Immature natural killer cell (primary cell): ENCODE measurements around the gene COL11A1. TPM values are rescaled to one million over a fixed set of nuclear protein-coding genes. Genes with fewer than 3 reads are reported as not detected.
"Not testable (repeated sequence)": the region's sequence is repeated elsewhere in the genome, so short reads cannot be mapped to it uniquely, and the experiment has no call there.

Source experiments
- DNase-seq, 3 donors: peaks; one replicate each; pipeline ENCODE4 v3.0.0; 2022; ENCODE audit warnings: mixed read lengths in 1 of 3
- H3K27ac Mint-ChIP-seq, 6 donors: one replicate each; pipeline ENCODE4 v1.8.0; 2020; ENCODE audit warnings: mixed read lengths in 6 of 6, mild to moderate bottlenecking in 5 of 6, inconsistent platforms in 4 of 6, moderate library complexity in 3 of 6
- H3K27me3 Mint-ChIP-seq, 3 donors: one replicate each; pipeline ENCODE4 v1.8.0; 2020 to 2021; ENCODE audit warnings: low read depth in 3 of 3, mild to moderate bottlenecking in 3 of 3, mixed read lengths in 3 of 3, moderate library complexity in 3 of 3, inconsistent platforms in 1 of 3
- H3K36me3 Mint-ChIP-seq, 3 donors: one replicate each; pipeline ENCODE4 v1.8.0; 2020; ENCODE audit warnings: mixed read lengths in 3 of 3, inconsistent platforms in 2 of 3, mild to moderate bottlenecking in 2 of 3
- H3K4me1 Mint-ChIP-seq, 2 donors: one replicate each; pipeline ENCODE4 v1.8.0; 2020; ENCODE audit warnings: inconsistent platforms in 2 of 2, mild to moderate bottlenecking in 2 of 2, mixed read lengths in 2 of 2, moderate library complexity in 1 of 2
- H3K4me3 Mint-ChIP-seq, 5 donors: one replicate each; pipeline ENCODE4 v1.8.0; 2020; ENCODE audit warnings: mild to moderate bottlenecking in 5 of 5, mixed read lengths in 5 of 5, inconsistent platforms in 3 of 5, moderate library complexity in 3 of 5
- H3K9me3 Mint-ChIP-seq, 6 donors: one replicate each; pipeline ENCODE4 v1.8.0; 2020; ENCODE audit warnings: mild to moderate bottlenecking in 6 of 6, mixed read lengths in 6 of 6, inconsistent platforms in 4 of 6, moderate library complexity in 3 of 6
- polyA plus RNA-seq, 3 donors: library from polyadenylated mRNA; unstranded; fragments of 300-500 nt; fragmentation: Illumina TruSeq; gene quantifications; one replicate each; pipeline ENCODE4 v1.2.3, GENCODE V29; 2021

COL11A1 gene
- polyA plus RNA-seq = not detected

DNA sequence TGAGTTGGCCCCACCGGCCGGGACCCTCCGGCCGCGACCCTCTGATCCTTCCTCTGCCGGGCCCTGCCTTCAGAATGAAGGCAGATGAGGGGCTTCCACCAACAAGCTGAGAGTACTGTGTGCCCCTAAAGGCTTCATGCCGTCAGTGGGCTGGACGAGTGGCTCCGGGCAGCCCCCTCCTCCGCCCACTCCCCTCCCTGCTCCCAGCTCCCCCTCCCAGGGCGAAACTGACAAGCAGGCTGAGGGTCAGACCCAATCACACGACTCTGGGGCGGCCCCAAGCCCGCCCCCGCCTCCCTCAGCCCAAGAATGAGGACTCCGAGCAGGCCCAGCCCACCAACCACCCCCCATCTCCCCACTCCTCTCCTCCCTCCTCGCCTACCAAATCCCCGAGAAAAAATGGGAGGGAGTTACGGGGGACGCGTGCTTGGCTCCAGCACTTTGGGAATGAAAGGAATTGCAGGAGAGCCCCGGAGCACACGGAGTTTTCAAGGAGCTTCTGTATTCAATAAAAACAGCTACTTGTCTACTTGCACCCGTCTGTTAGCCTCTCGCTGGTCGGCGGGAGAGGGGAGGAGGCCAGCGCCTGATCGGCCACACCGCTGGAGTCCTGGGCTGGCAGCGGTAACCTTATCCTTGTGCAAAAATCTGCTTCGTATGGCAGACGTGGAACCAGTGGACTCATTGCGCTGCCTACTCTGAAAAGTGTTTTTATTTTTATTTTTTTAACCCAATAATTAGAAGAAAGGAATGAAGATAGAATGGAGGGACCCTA, at the start of gene COL11A1:
Gene COL11A1, minus strand, starts transcription at position 147 of the 775 bp plus-strand sequence. CDS start 344 bp downstream, outside the sequence.
- Mint-ChIP-seq H3K9me3 (peaks cover 2 to 12% (median 9%) of the 10 kb centered on the region in 6 donors), H3K27ac (no peak within 1 kb of the TSS), H3K27me3 (peaks cover 0 to 8% (median 2%) of the 10 kb centered on the region in 3 donors), H3K36me3 (no peaks in the 10 kb centered on the region), H3K4me1 (peaks cover 7 to 17% of the 10 kb centered on the region in 2 donors), H3K4me3 (peak within 1 kb of the TSS in 2 of 5 donors; percentile 41 to 55)
- DNase-seq = no peak

DNA sequence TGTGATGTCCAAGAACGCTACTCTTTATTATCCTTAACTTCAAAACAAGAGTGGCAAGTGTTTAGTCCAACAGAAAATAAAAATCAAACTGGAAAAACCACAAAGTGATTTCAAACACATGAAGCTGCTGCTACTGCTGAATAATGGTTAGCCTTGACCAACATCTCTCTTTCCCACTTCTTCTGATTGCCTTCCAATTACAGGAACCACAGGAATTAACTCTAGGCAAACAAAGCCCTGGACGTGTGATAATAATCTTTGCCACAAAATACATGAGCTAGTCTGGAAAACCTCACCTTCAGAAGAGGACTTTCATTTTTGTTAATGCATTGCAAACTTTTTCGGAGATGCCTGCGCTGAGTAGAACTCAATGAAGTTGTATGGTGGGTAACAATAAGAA, 48.6 kb upstream of the COL11A1 start:
- Mint-ChIP-seq H3K9me3 (peaks cover 3 to 19% (median 10%) of the 10 kb centered on the region in 6 donors), H3K27me3 (peaks cover 0 to 2% (median 2%) of the 10 kb centered on the region in 3 donors), H3K27ac (no peak overlapping the region), H3K4me1 (peaks cover 0 to under 1% of the 10 kb centered on the region in 2 donors), H3K4me3 (no peak overlapping the region), H3K36me3 (no peaks in the 10 kb centered on the region)
- DNase-seq = no peak

GRCh38 chr1:103146166-103146565, 37.8 kb upstream of the COL11A1 start:
- Mint-ChIP-seq H3K36me3 (peaks cover 0 to 5% (median 0%) of the 10 kb centered on the region in 3 donors), H3K4me3 (peak overlapping the region in 1 of 5 donors; percentile 30), H3K4me1 (peaks cover 7 to 14% of the 10 kb centered on the region in 2 donors), H3K27ac (no peak overlapping the region), H3K27me3 (no peaks in the 10 kb centered on the region), H3K9me3 (peaks cover 2 to 17% (median 5%) of the 10 kb centered on the region in 6 donors)
- DNase-seq = peak in 2 of 3 donors; percentile 7 to 15

- Mint-ChIP-seq H3K4me3 (peak overlapping the region in 1 of 5 donors; percentile 30), H3K27me3 (no peaks in the 10 kb centered on the region), H3K27ac (no peak overlapping the region), H3K36me3 (no peaks in the 10 kb centered on the region), H3K9me3 (peaks cover 4 to 14% (median 10%) of the 10 kb centered on the region in 6 donors), H3K4me1 (peaks cover 7 to 14% of the 10 kb centered on the region in 2 donors)
- no peak for DNase-seq
These were observed 37.1 kb upstream of the COL11A1 start for GRCh38 chr1:103145449-103145848.

GRCh38 chr1:103144681-103145080, 36.4 kb upstream of the COL11A1 start:
- Mint-ChIP-seq H3K27ac (no peak overlapping the region), H3K9me3 (peaks cover 4 to 21% (median 12%) of the 10 kb centered on the region in 6 donors), H3K4me1 (peaks cover 7 to 14% of the 10 kb centered on the region in 2 donors), H3K4me3 (no peak overlapping the region), H3K36me3 (no peaks in the 10 kb centered on the region), H3K27me3 (no peaks in the 10 kb centered on the region)
- DNase-seq = no peak

- Mint-ChIP-seq H3K4me1 (peaks cover 7 to 14% of the 10 kb centered on the region in 2 donors), H3K36me3 (no peaks in the 10 kb centered on the region), H3K27me3 (peaks cover 0 to 2% (median 0%) of the 10 kb centered on the region in 3 donors), H3K9me3 (peaks cover 6 to 30% (median 16%) of the 10 kb centered on the region in 6 donors), H3K27ac (no peak overlapping the region), H3K4me3 (no peak overlapping the region)
- DNase-seq = no peak
These were observed 34.1 kb upstream of the COL11A1 start for GRCh38 chr1:103142461-103142860.

GRCh38 chr1:103129796-103130195, 21.5 kb upstream of the COL11A1 start:
- Mint-ChIP-seq H3K4me3 (no peak overlapping the region), H3K36me3 (no peaks in the 10 kb centered on the region), H3K9me3 (peaks cover 2 to 11% (median 6%) of the 10 kb centered on the region in 6 donors), H3K4me1 (no peaks in the 10 kb centered on the region), H3K27me3 (peaks cover 0 to 1% (median 0%) of the 10 kb centered on the region in 3 donors), H3K27ac (no peak overlapping the region)
- DNase-seq = no peak

GRCh38 chr1:103129255-103129654, 20.9 kb upstream of the COL11A1 start:
- no peak overlapping the region for H3K4me3 Mint-ChIP-seq
- no peak overlapping the region for H3K27ac Mint-ChIP-seq
- no peaks in the 10 kb centered on the region for H3K4me1 Mint-ChIP-seq
- no peaks in the 10 kb centered on the region for H3K36me3 Mint-ChIP-seq
- peaks cover 0 to 11% (median 6%) of the 10 kb centered on the region in 6 donors for H3K9me3 Mint-ChIP-seq
- peaks cover 0 to 1% (median 0%) of the 10 kb centered on the region in 3 donors for H3K27me3 Mint-ChIP-seq
- no peak for DNase-seq

DNA sequence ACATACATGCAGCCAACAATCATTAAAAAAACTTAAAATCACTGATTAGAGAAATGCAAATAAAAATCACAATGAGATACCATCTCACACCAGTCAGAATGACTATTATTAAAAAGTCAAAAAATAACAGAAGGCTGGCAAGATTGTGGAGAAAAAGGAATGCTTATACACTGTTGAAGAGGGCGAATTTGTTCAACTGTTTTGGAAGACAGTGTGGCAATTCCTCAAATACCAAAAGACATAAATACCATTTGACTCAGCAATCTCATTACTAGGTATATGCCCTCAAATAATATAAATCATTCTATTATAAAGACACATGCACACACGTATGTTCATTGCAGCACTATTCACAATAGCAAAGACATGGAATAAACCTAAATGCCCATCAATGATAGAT, 19.9 kb upstream of the COL11A1 start:
- peaks cover 0 to 11% (median 5%) of the 10 kb centered on the region in 6 donors for H3K9me3 Mint-ChIP-seq
- DNase-seq, H3K27me3 Mint-ChIP-seq, H3K36me3 Mint-ChIP-seq, H3K4me1 Mint-ChIP-seq, H3K27ac Mint-ChIP-seq, H3K4me3 Mint-ChIP-seq: not testable (repeated sequence)

DNA sequence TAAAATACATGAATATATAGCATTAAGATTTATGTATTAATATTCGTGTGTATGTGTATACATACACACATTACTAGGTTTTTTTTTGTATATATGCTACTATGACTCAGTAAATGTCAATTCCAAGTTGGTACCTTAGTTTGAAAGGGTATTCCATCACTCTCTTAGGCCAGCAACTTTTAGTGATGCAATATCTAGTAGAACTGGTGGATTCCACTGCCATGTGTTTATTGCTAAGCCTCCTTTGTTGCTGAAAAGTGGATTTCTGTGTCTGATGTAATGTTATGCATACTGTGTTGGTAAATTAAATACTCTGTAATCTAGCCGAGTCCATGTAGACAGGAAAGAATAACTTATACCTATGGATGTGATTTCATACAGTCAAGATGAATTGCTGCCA, 16.9 kb upstream of the COL11A1 start:
- Mint-ChIP-seq H3K4me1 (no peaks in the 10 kb centered on the region), H3K9me3 (peaks cover 0 to 24% (median 7%) of the 10 kb centered on the region in 6 donors), H3K36me3 (no peaks in the 10 kb centered on the region), H3K4me3 (no peak overlapping the region), H3K27ac (no peak overlapping the region), H3K27me3 (peaks cover 0 to 2% (median 0%) of the 10 kb centered on the region in 3 donors)
- no peak for DNase-seq

DNA sequence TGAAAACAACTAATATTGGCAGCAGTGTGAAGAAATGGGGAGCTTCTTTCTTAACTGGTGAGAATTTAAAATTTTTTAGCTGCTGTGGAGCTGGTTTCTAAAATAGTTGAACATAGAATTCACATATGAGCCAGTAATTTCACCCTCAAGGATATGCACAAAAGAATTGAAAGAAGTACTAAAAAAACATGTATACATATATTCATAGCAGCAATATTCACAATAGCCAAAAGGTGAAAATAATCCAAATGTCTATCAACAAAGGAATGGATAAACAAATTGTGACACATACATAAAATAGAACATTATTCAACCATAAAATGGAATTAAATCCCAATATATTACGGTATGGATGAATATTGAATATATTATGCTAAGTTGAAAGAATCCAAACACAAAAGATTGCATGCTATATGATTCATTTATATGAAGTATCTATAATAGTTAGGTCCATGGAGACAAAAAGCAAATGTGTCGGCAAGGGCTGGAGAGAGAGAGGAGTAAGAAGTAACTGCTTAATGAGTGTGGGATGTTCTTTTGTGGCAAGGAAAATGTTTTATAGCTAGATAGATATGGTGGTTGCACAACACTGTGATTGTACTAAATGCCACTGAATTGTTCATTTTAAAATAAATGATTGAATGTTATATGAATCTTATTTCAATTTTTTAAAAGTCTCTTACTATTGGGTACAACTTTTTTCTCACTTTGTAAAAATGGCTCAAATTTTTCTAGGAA, 14.8 kb upstream of the COL11A1 start:
- peaks cover 0 to 24% (median 5%) of the 10 kb centered on the region in 6 donors for H3K9me3 Mint-ChIP-seq
- no peak overlapping the region for H3K27ac Mint-ChIP-seq
- DNase-seq = no peak
- peaks cover 0 to 2% (median 0%) of the 10 kb centered on the region in 3 donors for H3K27me3 Mint-ChIP-seq
- no peaks in the 10 kb centered on the region for H3K4me1 Mint-ChIP-seq
- no peak overlapping the region for H3K4me3 Mint-ChIP-seq
- no peaks in the 10 kb centered on the region for H3K36me3 Mint-ChIP-seq

- peaks cover 2 to 27% (median 6%) of the 10 kb centered on the region in 6 donors for H3K9me3 Mint-ChIP-seq
- H3K4me1 Mint-ChIP-seq = no peaks in the 10 kb centered on the region
- DNase-seq = no peak
- H3K27me3 Mint-ChIP-seq = peaks cover 0 to 4% (median 0%) of the 10 kb centered on the region in 3 donors
- no peaks in the 10 kb centered on the region for H3K36me3 Mint-ChIP-seq
- no peak overlapping the region for H3K4me3 Mint-ChIP-seq
- no peak overlapping the region for H3K27ac Mint-ChIP-seq
These were observed 12.7 kb upstream of the COL11A1 start for GRCh38 chr1:103120981-103121380.

- Mint-ChIP-seq H3K4me1 (peaks cover 3 to 5% of the 10 kb centered on the region in 2 donors), H3K9me3 (peaks cover 4 to 17% (median 8%) of the 10 kb centered on the region in 6 donors), H3K36me3 (no peaks in the 10 kb centered on the region), H3K27me3 (peaks cover 2 to 6% (median 2%) of the 10 kb centered on the region in 3 donors), H3K27ac (no peak overlapping the region), H3K4me3 (no peak overlapping the region)
- DNase-seq = no peak
These were observed 4.2 kb upstream of the COL11A1 start for GRCh38 chr1:103112546-103112945.

GRCh38 chr1:103111926-103112325, 3.6 kb upstream of the COL11A1 start:
- Mint-ChIP-seq H3K9me3 (peaks cover 6 to 19% (median 8%) of the 10 kb centered on the region in 6 donors), H3K4me1 (peaks cover 5 to 10% of the 10 kb centered on the region in 2 donors), H3K27me3 (peaks cover 2 to 8% (median 2%) of the 10 kb centered on the region in 3 donors), H3K4me3 (no peak overlapping the region), H3K36me3 (no peaks in the 10 kb centered on the region), H3K27ac (no peak overlapping the region)
- DNase-seq = no peak
